Activated naive CD4-positive, alpha-beta T cell treated with anti-CD3 and anti-CD28 coated beads, Interleukin-2, amount 50 U/mL, for 16 hours (primary cell): ENCODE measurements around the gene ACAP2.
"Not testable (repeated sequence)": the region's sequence is repeated elsewhere in the genome, so short reads cannot be mapped to it uniquely, and the experiment has no call there.

Source experiments
- DNase-seq: peaks from one replicate; pipeline ENCODE4 v3.0.0-alpha.2; 2020

Gene ACAP2

GRCh38 chr3:195441992-195442572, 738 bp downstream of the ACAP2 start:
- peak; percentile 48 for DNase-seq

GRCh38 chr3:195441476-195441991, 1.3 kb downstream of the ACAP2 start:
- no peak for DNase-seq

- no peak for DNase-seq
Measured at GRCh38 chr3:195441051-195441450, 1.8 kb downstream of the ACAP2 start.

- no peak for DNase-seq
Measured at GRCh38 chr3:195440379-195440778, 2.4 kb downstream of the ACAP2 start.

GRCh38 chr3:195438371-195438770, 4.4 kb downstream of the ACAP2 start:
- DNase-seq = no peak

- DNase-seq = no peak
Measured at GRCh38 chr3:195425849-195426248, 17.0 kb downstream of the ACAP2 start.

- DNase-seq = no peak
Measured at GRCh38 chr3:195423818-195424217, 19.0 kb downstream of the ACAP2 start.

GRCh38 chr3:195421400-195421799, 21.4 kb downstream of the ACAP2 start:
- DNase-seq = no peak

GRCh38 chr3:195416795-195417194, 26.0 kb downstream of the ACAP2 start:
- no peak for DNase-seq

- no peak for DNase-seq
Measured at GRCh38 chr3:195411836-195412235, 31.0 kb downstream of the ACAP2 start.

- DNase-seq = no peak
Measured at GRCh38 chr3:195410546-195410945, 32.3 kb downstream of the ACAP2 start.

GRCh38 chr3:195407531-195408409, 35.0 kb downstream of the ACAP2 start:
- DNase-seq = no peak

GRCh38 chr3:195405651-195406050, 37.2 kb downstream of the ACAP2 start:
- no peak for DNase-seq

- no peak for DNase-seq
Measured at GRCh38 chr3:195403841-195404408, 38.9 kb downstream of the ACAP2 start.

- no peak for DNase-seq
Measured at GRCh38 chr3:195403244-195403643, 39.6 kb downstream of the ACAP2 start.

- no peak for DNase-seq
Measured at GRCh38 chr3:195401943-195402342, 40.9 kb downstream of the ACAP2 start.

- not testable (repeated sequence) for DNase-seq
Measured at GRCh38 chr3:195398460-195398859, 44.4 kb downstream of the ACAP2 start.

GRCh38 chr3:195397524-195397923, 45.3 kb downstream of the ACAP2 start:
- no peak for DNase-seq

- no peak for DNase-seq
Measured at GRCh38 chr3:195395208-195395816, 47.5 kb downstream of the ACAP2 start.

GRCh38 chr3:195394700-195395099, 48.1 kb downstream of the ACAP2 start:
- DNase-seq = no peak

- no peak for DNase-seq
Measured at GRCh38 chr3:195394024-195394423, 48.8 kb downstream of the ACAP2 start.

- DNase-seq = no peak
Measured at GRCh38 chr3:195388380-195388779, 54.4 kb downstream of the ACAP2 start.

- DNase-seq = no peak
Measured at GRCh38 chr3:195386739-195387138, 56.1 kb downstream of the ACAP2 start.
